Measurements from ENCODE around the gene ARMH1. TPM values are rescaled to one million over a fixed set of nuclear protein-coding genes. Genes with fewer than 3 reads are reported as not detected.
"Not testable (repeated sequence)": the region's sequence is repeated elsewhere in the genome, so short reads cannot be mapped to it uniquely, and the experiment has no call there.

The ARMH1 gene
- total RNA-seq, 1 donor from 2014 or later, result 2.8 TPM

GRCh38 chr1:44645476-44646244 lies 28.9 kb upstream of the ARMH1 start:
- peak; percentile 85 for DNase-seq

GRCh38 chr1:44646261-44647110 lies 28.0 kb upstream of the ARMH1 start:
- no peak for DNase-seq

DNA sequence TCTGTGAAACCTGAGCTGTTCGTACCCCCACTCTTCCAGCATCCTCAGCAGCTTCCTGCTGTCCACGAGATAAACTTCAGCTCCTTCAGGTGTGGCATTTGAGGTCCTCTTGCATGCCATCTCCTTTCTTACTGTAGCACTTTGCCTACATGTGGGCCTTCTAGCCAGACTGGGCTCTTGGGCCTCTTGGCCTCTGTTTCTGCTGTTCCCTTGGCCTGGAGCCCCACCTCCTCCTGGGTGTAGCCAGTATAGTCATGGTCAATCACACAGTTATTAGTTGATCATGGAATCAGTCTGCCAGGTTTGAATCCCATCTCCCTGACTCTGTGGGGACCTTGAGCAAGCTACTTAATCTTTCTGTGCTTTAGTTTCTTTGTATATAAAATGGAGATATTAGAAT lies 26.6 kb upstream of the ARMH1 start:
- DNase-seq, result no peak

DNA sequence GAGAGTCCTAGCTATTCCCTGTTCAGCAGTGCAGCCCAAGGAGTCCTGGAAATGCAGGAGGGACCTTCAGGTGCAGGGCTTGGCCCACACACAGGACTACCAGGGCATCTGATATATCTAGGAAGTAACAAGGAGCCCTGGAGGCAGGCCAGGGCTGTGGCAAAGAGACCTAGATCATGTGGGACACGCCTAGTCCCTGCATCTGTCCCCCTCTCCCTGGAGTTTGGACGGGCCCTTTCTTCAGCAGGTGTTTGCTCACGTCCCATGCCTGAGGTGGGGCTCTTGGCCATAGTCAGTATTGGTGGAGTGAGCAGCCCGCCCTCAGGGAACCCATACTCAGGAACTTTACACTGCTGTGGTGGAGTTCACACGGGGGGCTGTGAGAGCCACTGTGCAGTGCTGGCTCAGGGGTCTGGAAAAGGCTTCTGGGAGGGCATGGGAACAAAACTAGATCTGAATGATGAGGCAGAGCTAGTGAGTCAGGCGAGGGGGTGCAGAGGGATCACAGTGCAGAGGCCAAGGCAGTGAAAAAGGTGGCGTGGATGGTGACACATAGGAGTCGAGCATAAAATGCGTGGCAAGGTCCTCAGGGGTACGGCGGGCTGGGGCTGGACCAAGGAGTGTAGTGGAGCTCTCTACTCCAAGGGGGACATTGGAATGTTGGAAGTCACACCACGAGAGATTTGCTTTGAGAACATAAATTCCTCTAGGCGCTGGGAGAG lies 25.8 kb upstream of the ARMH1 start:
- DNase-seq, result no peak

GRCh38 chr1:44649788-44650158 lies 24.7 kb upstream of the ARMH1 start:
- no peak for DNase-seq

- DNase-seq, result no peak
Measured at GRCh38 chr1:44650159-44650831, 24.2 kb upstream of the ARMH1 start.

DNA sequence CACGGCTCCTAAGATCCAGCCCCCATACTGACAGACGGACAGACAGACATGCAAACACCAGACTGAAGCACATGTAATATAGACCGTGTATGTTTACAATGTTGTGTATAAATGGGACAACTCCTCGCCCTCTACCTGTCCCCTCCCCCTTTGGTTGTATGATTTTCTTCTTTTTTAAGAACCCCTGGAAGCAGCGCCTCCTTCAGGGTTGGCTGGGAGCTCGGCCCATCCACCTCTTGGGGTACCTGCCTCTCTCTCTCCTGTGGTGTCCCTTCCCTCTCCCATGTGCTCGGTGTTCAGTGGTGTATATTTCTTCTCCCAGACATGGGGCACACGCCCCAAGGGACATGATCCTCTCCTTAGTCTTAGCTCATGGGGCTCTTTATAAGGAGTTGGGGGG lies 23.4 kb upstream of the ARMH1 start:
- DNase-seq, result no peak

- peak; percentile 60 for DNase-seq
Measured at GRCh38 chr1:44652445-44653106, 21.9 kb upstream of the ARMH1 start.

GRCh38 chr1:44653107-44653964 lies 21.2 kb upstream of the ARMH1 start:
- DNase-seq, result no peak

DNA sequence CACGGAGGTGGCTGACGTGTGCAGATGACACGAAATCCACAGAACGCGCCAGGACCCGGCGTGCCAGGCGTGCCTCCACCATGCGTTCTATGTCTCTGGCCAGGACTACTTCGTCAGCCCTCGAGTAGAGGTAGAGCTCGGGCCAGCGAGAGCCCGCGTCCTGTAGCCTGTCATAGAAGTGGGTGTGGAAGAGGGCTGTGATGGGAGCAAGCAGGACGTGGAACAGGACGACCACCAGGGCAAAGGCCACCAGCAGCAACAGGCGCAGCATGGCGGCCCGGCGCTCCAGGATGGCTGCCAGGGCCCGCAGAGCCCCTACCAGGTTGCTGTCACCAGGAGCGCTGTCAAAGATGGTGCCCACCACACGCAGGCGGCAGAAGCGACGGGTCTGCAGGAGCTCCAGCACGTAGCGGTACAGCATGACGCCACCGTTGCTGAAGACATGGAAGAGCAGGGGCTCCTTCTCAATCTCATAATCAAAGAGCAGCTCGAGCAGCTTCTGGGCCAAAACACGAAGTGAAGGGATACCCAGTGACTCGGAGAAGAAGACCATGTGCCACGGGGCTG lies 19.8 kb upstream of the ARMH1 start:
- DNase-seq, result no peak

DNA sequence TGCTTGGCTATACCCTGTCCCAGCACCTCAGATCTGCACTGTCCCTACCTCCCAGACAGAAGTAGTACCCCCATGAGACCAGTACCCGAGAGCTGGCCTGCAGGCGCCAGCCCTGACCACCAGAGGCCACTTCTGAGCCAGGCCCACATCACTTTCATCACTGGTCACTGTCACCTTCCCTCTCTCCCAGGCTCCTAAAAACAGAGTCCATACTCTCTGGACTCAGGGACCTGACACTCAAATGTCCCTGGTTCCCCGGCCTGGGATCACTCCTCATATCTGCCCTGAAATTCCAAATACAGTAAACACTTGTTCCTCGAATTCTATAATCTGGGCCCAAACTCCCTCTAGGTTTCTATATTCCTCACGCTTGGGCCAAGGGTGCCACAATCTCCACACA lies 18.9 kb upstream of the ARMH1 start:
- no peak for DNase-seq

DNA sequence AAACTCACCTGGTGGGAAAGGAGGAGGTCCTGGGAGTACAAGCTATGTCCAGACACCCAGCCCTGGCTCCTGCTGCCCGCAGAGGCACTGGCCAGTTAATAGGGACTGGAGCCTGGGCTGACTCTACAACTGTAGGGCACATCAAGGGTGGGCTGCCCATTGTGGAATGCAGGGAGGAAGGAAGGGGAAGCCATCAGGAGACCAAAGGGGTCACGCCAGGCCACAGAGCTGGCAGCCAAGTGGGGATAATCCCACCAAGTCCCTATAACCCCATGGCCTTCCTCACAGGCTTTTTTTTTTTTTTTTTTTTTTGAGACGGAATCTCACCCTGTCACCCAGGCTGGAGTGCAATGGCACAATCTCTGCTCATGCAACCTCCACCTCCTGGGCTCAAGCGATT lies 14.9 kb upstream of the ARMH1 start:
- DNase-seq, result no peak

DNA sequence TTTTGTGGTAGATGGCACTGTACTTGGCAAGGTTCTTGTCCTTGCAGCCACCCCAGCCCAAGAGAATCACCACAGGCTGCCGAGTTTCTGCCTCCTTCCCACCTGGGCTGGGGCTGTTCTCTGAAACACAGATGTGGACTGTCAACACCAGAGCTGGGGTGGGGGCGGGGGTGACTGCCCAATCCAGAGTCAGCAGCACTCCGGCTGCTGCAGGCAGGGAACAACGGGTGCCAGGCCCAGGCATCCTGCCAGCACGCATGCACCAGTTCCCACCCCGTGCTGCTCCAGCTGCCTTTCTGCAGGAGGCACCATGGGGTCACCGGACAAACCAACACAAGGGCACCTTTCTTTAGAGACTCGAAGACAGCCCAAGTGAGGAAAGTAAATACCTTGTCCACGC lies 14.3 kb upstream of the ARMH1 start:
- peak; percentile 72 for DNase-seq

GRCh38 chr1:44661781-44662682 lies 12.5 kb upstream of the ARMH1 start:
- no peak for DNase-seq

GRCh38 chr1:44662683-44663030 lies 11.9 kb upstream of the ARMH1 start:
- DNase-seq, result no peak

DNA sequence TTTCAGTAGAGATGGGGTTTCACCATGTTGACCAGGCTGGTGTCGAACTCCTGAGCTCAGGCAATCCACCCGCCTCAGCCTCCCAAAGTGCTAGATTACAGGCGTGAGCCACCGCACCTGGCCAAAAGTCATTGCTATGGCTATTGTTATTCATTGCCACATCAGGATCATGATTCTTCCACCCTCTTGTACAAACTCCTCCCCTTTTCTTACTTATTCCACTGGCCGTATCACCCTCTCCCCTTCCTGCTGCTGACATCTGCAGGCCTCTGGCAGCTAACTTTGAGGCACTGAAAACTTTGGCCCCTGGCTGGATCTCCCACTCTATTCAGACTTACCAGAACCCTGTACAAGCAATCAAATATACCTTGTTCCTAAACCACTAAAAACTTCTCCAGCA lies 11.1 kb upstream of the ARMH1 start:
- no peak for DNase-seq

- DNase-seq, result no peak
Measured at GRCh38 chr1:44664730-44665370, 9.7 kb upstream of the ARMH1 start.

GRCh38 chr1:44666719-44667118 lies 7.8 kb upstream of the ARMH1 start:
- not testable (repeated sequence) for DNase-seq

All from occipital lobe (tissue), 2 donors.